Gastrocnemius medialis (tissue), 4 donors: ENCODE measurements around the gene FOSB.
A peak's percentile ranks its signal among the peaks of the same experiment; 100 is the strongest.

Experiments
- POLR2A ChIP-seq, 2 donors: fragments of 450-650 bp; IDR thresholded peaks; one replicate each; pipeline ENCODE4 v1.6.1; 2017; ENCODE audit warnings: antibody characterized with exemption in 2 of 2, mild to moderate bottlenecking in 2 of 2, moderate library complexity in 2 of 2
- TF ChIP-seq, protein P1 (sequence below), 5 experiments: fragments of 450-650 bp in 3 of 5; fragments of 200-600 bp in 2 of 5; sonication (generic) in 2 of 5; IDR thresholded peaks in 4 of 5; conservative IDR thresholded peaks in 1 of 5; 1 replicate in 4 of 5; 2 replicates in 1 of 5; pipeline ENCODE4 v1.5.1; 2016 to 2019; ENCODE audit warnings: antibody characterized with exemption in 5 of 5, mild to moderate bottlenecking in 3 of 5, moderate library complexity in 3 of 5

DNA sequence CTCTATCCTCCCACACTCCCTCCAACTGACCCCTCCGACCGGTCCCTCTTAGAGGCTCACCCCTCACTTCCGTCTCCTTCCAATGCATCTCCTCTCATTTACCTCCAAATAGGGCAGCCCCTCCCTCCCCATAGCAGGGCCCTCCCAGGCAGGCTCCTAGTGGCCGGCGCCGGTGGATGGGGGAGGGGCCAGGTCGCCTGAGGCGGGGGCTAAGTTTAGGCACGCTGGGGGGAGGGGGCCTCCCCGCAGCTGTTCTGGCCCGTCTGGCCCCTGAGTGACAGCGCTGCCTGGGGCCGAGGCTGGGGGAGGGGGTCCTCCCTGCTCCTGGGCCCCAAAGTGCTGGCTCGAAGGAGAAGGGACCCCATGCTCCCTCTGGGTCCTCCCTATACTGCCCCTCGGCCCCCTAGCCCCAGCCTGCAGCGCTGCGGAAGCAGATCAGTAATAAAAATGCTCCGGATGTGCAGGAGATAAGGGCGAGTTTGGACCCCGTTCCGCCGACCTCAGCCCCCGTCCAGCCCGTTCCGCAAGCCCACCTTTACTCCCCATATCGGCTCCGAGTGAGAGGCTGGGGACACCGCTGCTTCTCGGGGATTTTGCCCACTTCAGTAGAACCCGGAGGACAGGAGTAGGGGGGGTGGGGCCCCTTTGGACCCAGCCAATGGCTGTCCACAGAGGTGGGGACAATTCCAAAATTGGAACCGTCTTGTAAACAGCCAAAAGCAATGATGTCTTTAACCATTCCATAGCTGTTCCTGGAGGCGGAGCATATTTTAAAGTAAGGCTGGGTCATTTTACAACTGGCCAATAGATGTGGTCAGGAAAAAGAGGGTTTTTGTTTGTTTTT, 25.1 kb downstream of the FOSB start:
- TF ChIP-seq, protein P1, sequence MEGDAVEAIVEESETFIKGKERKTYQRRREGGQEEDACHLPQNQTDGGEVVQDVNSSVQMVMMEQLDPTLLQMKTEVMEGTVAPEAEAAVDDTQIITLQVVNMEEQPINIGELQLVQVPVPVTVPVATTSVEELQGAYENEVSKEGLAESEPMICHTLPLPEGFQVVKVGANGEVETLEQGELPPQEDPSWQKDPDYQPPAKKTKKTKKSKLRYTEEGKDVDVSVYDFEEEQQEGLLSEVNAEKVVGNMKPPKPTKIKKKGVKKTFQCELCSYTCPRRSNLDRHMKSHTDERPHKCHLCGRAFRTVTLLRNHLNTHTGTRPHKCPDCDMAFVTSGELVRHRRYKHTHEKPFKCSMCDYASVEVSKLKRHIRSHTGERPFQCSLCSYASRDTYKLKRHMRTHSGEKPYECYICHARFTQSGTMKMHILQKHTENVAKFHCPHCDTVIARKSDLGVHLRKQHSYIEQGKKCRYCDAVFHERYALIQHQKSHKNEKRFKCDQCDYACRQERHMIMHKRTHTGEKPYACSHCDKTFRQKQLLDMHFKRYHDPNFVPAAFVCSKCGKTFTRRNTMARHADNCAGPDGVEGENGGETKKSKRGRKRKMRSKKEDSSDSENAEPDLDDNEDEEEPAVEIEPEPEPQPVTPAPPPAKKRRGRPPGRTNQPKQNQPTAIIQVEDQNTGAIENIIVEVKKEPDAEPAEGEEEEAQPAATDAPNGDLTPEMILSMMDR (IDR thresholded peaks at IDR 0.05 in 4 of 5, conservative IDR thresholded peaks at IDR 0.05 in 1 of 5), result no peak
- TF ChIP-seq POLR2A (IDR thresholded peaks at IDR 0.05), result peak in 1 of 2 donors; percentile 27
